PC-9 (cell line): ENCODE results near the gene SPDYE2.
"Not testable (repeated sequence)": the region's sequence is repeated elsewhere in the genome, so short reads cannot be mapped to it uniquely, and the experiment has no call there.

ENCODE experiments used
- EZH2 ChIP-seq: fragments of 200-600 bp; sonication (generic); IDR thresholded peaks from 2 replicates; pipeline ENCODE4 v1.8.0; 2017; ENCODE audit warnings: antibody characterized with exemption, low read depth
- TF ChIP-seq, protein P1 (sequence below): fragments of 200-600 bp; sonication (generic); conservative IDR thresholded peaks from 2 replicates; pipeline ENCODE4 v1.6.1; 2017; ENCODE audit warnings: mixed run types, antibody characterized with exemption, mild to moderate bottlenecking, moderate library complexity

- TF ChIP-seq, protein P1, sequence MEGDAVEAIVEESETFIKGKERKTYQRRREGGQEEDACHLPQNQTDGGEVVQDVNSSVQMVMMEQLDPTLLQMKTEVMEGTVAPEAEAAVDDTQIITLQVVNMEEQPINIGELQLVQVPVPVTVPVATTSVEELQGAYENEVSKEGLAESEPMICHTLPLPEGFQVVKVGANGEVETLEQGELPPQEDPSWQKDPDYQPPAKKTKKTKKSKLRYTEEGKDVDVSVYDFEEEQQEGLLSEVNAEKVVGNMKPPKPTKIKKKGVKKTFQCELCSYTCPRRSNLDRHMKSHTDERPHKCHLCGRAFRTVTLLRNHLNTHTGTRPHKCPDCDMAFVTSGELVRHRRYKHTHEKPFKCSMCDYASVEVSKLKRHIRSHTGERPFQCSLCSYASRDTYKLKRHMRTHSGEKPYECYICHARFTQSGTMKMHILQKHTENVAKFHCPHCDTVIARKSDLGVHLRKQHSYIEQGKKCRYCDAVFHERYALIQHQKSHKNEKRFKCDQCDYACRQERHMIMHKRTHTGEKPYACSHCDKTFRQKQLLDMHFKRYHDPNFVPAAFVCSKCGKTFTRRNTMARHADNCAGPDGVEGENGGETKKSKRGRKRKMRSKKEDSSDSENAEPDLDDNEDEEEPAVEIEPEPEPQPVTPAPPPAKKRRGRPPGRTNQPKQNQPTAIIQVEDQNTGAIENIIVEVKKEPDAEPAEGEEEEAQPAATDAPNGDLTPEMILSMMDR: not testable (repeated sequence)
- TF ChIP-seq EZH2: not testable (repeated sequence)
Observed at GRCh38 chr7:102531583-102531982, 19.4 kb upstream of the SPDYE2 start.
